ENCODE measurements around the gene MAP3K4.
"Not testable (repeated sequence)": the region's sequence is repeated elsewhere in the genome, so short reads cannot be mapped to it uniquely, and the experiment has no call there.

MAP3K4 gene

DNA sequence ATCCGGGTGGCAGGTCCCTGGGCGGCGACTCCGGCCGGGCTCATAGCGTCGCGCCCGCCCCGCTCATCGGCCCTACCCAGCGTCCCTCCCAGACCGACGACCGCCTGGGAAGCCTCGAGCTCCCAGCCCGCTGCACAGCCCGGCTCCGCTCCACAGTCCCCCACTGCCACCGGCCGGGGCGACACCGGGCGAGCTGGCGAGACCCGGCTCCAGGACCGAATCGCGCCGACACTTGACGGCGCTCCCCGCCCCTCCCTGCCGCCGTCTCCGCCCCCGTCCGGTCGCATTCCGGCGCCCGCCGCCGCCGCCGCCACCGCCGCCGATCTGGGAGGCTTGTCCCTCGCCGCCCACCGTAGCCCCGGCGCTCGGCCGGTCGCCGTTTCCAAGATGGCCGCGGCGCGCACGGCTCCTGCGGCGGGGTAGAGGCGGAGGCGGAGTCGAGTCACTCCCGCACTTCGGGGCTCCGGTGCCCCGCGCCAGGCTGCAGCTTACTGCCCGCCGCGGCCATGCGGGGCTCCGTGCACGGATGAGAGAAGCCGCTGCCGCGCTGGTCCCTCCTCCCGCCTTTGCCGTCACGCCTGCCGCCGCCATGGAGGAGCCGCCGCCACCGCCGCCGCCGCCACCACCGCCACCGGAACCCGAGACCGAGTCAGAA is at the start of gene MAP3K4:
Gene MAP3K4 (plus strand): TSS at position 364 of the 655 bp plus-strand sequence. CDS start 163 bp downstream, at position 527.
- DNase-seq = peak; percentile 73

- DNase-seq = no peak
Observed at GRCh38 chr6:160943997-160944396, 47.6 kb upstream of the MAP3K4 start.

GRCh38 chr6:160945516-160946177 is 45.9 kb upstream of the MAP3K4 start:
- DNase-seq = no peak

DNA sequence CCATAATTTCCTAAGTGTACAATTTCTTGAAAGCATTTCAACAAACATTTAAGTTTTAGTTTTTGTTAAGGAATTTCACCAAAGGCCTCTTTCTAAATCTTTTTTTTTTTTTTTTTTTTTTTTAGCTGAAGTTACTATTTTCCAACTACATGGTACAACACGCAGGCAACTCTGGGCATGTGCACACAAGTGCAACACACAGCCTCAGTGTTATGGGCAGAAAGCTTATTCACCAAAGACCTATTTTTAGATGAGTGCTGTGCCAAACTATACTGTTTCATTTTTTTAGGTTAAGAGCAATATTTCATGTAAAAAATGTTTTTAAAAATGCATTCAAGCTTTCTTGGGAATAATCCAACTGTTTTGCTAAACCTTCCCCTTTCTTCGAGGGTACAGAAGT is 42.0 kb upstream of the MAP3K4 start:
- no peak for DNase-seq

- no peak for DNase-seq
Observed at GRCh38 chr6:160950507-160950906, 41.1 kb upstream of the MAP3K4 start.

DNA sequence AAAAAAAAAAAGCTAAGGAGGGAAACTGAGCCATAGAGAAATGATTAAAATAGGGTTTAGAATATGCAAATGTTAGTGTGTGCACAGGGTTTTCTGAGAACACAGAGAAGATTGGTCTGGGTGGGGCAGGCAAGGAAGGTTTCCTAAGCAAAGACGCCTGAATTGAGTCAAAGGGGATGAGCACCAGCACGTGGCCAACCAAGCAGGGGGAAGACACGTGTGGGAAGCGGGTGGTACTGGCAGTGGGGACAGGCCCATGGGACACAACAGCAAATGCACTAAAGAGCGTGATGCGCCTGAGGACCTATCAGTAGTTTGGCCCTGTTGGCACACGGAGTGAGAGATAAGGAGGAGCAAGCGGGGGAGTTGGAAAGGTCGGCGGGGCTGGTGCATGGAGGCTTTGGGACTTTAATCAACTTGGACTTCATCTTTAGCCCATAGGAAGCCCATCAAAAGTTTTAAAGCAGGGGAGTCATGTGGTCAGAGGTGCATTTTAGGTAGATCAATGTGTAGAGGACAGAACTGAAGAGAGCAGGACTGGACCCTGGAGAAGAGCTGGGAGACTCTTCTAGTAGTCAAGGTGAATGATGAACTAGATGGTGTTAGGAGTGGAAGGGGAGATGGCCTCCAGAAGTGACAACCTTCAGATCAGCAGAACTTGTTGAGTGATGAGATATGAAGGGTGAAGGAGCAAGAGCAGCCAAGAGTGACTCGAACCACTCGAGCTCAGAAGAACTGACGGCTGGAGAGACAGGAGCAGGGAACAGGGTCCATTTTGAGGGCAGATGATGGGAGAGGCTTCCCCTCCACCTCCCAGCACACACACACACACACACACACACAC is 40.2 kb upstream of the MAP3K4 start:
- DNase-seq = no peak

DNA sequence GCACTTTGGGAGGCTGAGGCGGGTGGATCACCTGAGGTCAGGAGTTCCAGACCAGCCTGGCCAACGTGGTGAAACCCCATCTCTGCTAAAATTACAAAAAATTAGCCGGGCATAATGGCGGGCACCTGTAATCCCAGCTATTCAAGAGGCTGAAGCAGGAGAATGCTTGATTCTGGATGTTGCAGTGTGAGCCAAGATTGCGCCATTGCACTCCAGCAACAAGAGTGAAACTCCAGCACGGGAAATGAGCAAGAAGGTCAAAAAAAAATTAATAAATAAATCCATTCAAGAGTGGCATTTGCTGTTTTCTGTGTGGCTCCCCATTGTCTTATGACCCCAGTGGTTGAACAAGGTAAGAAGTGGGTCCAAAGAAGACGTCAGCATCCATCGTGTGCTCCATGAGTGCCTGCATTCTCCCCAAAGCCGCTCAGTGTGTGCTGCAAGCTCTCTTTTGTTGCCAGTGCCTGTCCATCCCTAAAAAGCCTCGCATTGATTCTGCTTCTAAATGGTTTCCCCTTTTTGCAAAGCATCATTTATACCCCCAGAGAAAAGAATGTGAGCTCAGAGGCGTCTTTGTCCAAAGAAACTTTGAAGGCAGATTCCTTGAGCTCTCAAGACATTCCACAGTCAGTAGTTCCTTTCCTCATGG is 38.8 kb upstream of the MAP3K4 start:
- DNase-seq = no peak

GRCh38 chr6:160955508-160956295 is 35.9 kb upstream of the MAP3K4 start:
- no peak for DNase-seq

DNA sequence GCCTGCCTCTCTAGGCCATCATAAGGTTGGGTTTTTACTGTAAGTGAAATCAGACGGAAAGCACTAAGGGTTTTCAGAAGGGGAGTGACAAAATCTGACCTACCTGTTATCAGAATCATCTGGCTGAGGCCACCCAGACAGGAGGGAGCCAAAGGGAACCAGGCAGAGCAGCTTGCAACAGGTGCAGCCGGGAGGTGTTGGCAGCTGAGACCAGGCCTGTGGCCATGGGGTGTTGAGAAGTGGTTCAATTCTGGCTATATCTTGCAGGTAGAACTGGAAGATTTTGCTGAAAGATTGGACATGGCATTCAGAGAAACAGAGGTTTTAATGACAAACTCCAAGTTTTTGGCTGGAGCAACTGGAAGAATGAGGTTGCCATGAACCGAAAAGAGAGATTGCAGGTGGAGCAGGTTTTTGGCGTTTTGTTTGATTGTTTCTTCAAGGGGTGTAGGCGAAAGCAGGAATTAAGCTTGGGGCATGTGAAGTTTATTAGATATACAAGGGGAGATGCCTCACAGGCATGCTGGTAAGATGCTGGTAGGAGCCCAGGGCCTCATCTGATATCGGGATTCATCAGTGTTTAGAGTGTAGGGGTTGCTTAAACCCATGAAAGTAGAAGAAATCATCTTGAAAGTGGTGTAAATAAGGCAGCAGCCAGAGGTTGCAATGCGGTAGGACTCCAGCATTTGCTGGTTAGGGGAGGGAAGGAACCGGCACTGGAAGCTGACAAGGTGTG is 35.1 kb upstream of the MAP3K4 start:
- no peak for DNase-seq

DNA sequence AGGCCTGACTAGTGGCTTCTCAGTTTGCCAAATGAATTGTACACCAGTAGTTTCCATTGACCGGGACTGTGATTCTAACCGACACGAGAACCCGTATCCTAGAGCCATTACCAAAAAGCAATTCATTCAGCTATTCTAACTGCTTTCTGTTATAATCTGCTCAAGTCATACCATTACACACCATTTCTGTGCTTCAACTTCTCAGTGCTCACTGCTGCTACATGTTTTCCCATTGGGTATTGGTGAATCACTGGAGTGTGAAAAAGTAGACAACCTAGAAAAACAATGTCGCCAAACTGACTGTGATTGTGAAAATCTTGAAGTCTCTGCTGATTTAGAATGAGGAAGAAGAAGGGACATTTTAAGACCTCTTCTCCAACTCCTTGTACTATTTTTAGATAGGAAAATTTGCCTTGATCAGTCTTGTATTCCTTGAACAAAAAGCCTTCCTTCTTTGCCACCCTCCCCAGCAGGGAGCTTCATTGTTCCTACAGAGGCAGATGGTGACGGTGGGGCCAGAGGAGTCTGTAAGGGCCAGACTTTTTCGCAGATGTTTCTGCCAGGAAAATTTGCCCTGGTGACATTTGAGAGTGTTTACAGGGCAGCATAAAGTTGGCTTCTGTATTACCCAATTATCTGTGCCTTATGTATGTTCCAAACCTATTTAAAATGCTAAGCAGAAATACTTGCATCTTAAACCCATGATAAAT is 31.7 kb upstream of the MAP3K4 start:
- no peak for DNase-seq

DNA sequence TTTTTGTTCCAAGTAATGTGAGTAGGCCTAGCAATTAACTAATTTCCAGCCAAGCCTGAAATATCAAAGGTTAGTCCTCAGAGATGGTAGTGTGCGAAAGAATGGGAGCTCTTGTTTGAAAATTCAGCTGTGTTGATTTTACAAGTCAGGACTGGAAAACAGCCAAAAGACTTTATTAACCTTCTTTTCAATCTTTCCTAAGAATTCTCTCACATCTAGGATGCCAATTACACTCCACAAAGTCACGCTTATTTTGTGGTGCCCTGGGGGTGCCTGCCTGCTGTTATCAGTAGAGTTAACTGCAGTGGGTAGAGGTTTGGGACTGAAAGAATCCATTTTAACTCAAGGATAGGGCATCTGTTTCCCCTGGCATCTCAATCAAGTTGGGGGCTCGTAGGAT is 30.7 kb upstream of the MAP3K4 start:
- DNase-seq = no peak

DNA sequence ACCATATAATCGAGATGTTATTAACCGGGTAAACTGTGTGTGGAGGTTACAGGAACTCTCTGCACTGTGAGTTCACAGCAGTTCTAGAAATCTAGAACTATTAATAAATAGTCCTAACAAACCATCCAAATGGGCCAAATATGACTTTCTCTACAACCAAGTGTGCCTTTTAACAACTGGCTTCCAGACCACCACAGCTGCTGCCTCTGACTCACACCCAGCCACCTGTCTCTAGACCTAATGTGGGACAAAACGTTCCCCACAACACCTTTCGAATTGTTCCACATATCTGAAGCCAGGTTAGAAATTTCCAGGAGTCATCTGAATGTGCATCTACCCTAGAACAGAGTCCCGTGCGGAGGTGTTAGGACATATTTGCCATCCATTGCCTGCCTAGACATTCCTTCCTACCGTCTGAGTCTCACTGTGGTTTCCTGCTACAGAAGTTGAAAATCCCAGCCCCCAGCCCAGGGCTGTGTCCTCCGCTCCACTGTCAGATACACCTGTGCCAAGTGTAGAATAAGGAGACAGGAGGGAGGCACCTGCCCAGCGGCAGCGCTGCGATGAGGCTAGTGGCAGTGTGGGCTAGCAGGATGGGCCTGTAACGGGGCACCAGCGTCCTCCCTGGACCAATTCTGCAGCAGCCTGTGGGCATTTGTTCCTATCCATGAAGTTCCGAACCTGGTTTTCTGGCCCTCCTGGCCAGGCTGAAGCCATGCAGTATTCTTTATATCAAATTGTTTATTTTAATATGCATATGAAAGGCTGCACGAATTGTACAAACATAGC is 28.5 kb upstream of the MAP3K4 start:
- no peak for DNase-seq

GRCh38 chr6:160963651-160964050 is 27.9 kb upstream of the MAP3K4 start:
- no peak for DNase-seq

- no peak for DNase-seq
Observed at GRCh38 chr6:160965893-160966292, 25.7 kb upstream of the MAP3K4 start.

DNA sequence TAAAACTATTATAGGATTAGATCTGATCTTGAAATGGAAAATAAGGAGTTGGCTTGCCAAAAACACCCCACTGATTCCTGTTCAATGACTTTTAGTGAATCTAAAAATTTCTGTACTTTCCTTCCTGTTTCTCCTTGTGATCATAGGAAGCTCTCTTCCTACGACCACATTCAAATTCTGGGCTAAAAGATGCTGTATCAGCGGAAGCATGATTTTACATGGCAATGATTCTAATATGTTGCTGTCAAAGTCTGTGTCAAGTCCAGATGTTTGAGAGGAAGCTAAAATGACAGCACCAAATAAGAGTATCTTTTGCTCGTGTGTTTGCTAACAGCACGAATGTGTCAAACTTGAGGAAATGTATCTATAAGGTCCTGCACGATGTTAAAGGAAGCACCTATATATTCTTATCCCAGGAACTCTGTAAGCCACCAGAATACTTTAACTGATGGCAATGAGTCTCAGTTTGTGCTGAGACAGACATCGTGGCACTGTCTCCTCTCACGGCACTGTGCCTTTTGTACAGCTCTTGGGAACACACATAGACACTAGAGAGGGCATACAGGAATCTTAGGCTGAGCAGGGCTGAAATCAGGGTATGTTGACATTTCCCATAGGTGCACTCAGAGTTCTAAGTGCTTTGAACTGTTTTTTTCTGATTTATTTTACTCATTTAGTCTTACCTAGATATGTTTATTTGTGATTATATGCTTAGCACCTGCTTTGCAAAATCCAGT is 24.9 kb upstream of the MAP3K4 start:
- DNase-seq = no peak

- DNase-seq = no peak
Observed at GRCh38 chr6:160967351-160967750, 24.2 kb upstream of the MAP3K4 start.

DNA sequence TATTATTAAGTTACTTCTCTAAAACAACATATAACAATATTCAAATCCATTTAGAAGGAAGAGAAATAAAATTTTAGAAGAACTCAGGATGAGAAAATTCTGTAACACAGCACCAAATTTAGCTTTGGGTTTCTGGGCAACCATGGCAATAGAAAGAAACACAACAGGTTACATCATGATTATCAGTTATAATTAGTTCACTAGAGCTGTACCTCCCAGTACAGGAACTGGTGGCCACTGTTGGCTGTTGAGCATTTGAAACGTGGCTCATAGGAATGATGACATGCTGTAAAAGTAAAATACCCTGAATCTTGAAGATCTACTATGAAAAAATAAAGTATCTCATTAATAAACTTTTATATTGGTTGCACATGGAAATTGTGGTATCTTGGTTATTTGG is 23.7 kb upstream of the MAP3K4 start:
- no peak for DNase-seq

DNA sequence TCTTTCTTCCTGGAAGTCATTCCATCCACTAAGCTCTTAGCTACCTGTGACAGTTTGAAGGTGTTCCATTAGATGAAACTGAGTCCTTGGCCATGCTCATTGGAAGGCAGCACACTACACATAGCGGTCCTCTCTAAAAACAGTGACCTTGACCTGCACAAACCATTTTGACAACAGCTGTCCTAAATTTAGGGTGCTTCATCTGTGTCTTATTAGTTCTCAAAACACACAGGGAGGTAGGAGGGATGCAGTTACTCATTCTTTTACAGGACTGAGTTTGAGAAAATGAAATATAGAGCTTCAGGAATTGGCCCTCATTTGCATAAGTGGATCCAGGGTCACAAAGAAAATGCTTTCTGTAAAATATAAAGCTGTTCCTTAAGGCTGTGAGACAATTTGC is 20.4 kb upstream of the MAP3K4 start:
- no peak for DNase-seq

DNA sequence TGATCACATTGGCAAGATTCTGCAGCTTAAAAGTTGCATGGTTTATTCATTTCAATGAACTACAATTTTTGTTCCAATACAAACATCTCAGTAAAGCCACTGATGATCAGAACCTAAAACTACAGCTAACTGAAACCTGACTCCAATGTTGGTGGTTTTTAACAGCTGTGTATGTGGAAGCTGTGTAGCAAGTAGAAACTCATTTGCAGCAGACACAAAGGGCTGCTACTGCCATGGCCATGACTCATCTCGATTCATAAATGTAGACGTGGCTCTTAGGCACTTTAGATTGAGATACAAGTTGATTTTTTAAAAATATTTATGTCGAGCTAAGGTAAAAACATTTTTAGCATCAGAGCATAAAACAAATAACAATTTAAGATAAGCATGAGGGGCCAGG is 19.5 kb upstream of the MAP3K4 start:
- DNase-seq = no peak

GRCh38 chr6:160972594-160972993 is 19.0 kb upstream of the MAP3K4 start:
- not testable (repeated sequence) for DNase-seq

All from NK-92 treated with Interleukin-12 subunit alpha and Interleukin-12 subunit beta, amount 100 ng/mL, for 24 hours (cell line).